NCI-H69 (cell line): ENCODE data around the gene CHRM4.

Experiments
- DNase-seq: peaks from one replicate; lab custom pipeline; 2025; lab: John Stamatoyannopoulos, UW

CHRM4 gene

GRCh38 chr11:46347637-46348311, 43.8 kb downstream of the CHRM4 start:
- peak; percentile 50 for DNase-seq

GRCh38 chr11:46346886-46347636, 44.5 kb downstream of the CHRM4 start, which contains the start of gene DGKZ:
Gene DGKZ (plus strand): TSS chr11:46347463. CDS start chr11:46347660, 197 bp downstream.
- DNase-seq: peak; percentile 94

- DNase-seq: no peak
Measured at GRCh38 chr11:46345881-46346484, 45.6 kb downstream of the CHRM4 start.

- DNase-seq: peak; percentile 75
Measured at GRCh38 chr11:46345131-46345597, 46.4 kb downstream of the CHRM4 start.

- DNase-seq: peak; percentile 50
Measured at GRCh38 chr11:46343520-46343919, 48.1 kb downstream of the CHRM4 start.

GRCh38 chr11:46342239-46342638, 49.3 kb downstream of the CHRM4 start:
- peak; percentile 76 for DNase-seq

GRCh38 chr11:46341454-46341853, 50.1 kb downstream of the CHRM4 start:
- DNase-seq: no peak

- DNase-seq: peak; percentile 61
Measured at GRCh38 chr11:46339816-46340215, 51.8 kb downstream of the CHRM4 start.

- peak; percentile 100 for DNase-seq
Measured at GRCh38 chr11:46338988-46339666, 52.4 kb downstream of the CHRM4 start.

- DNase-seq: no peak
Measured at GRCh38 chr11:46338636-46338987, 53.0 kb downstream of the CHRM4 start.

GRCh38 chr11:46337626-46338345, 53.8 kb downstream of the CHRM4 start:
- DNase-seq: peak; percentile 34

GRCh38 chr11:46336563-46337180, 54.9 kb downstream of the CHRM4 start:
- DNase-seq: no peak

- peak; percentile 53 for DNase-seq
Measured at GRCh38 chr11:46335890-46336562, 55.5 kb downstream of the CHRM4 start.

GRCh38 chr11:46335271-46335670, 56.3 kb downstream of the CHRM4 start:
- peak; percentile 39 for DNase-seq

GRCh38 chr11:46334211-46334610, 57.4 kb downstream of the CHRM4 start:
- DNase-seq: no peak
